CD14-positive monocyte (primary cell): ENCODE measurements around the gene PPIG. TPM values are rescaled to one million over a fixed set of nuclear protein-coding genes. Genes with fewer than 3 reads are reported as not detected.

Experiments
- DNase-seq, 3 donors: peaks; one replicate each; pipeline ENCODE4 v3.0.0-alpha.2; 2011 to 2022
- H2AFZ ChIP-seq: 2 replicates; pipeline ENCODE4 v1.6.0; 2012; ENCODE audit warnings: mild to moderate bottlenecking, low read depth, low read length, inconsistent platforms; ENCODE audit not compliant: insufficient read depth, poor library complexity, severe bottlenecking
- H3K27ac ChIP-seq, 2 donors: 1 replicate in 1 of 2; 2 replicates in 1 of 2; pipeline ENCODE4 v1.5.1; 2012 to 2013; ENCODE audit warnings: low read length in 2 of 2, control low read depth in 1 of 2, inconsistent platforms in 1 of 2, low read depth in 1 of 2, mild to moderate bottlenecking in 1 of 2
- H3K27me3 ChIP-seq, 2 donors: one replicate each; pipeline versions ENCODE4 v1.6.0 to v1.6.1; 2011 to 2013; ENCODE audit warnings: low read length in 2 of 2; ENCODE audit not compliant: control insufficient read depth in 2 of 2, insufficient read depth in 2 of 2
- H3K36me3 ChIP-seq, 2 donors: replicated peaks in 1 of 2; 1 replicate in 1 of 2; 2 replicates in 1 of 2; pipeline versions ENCODE4 v1.5.1 to v1.6.1; 2012 to 2013; ENCODE audit warnings: low read length in 2 of 2, control low read depth in 1 of 2, inconsistent platforms in 1 of 2, mild to moderate bottlenecking in 1 of 2; ENCODE audit not compliant: insufficient read depth in 2 of 2, control insufficient read depth in 1 of 2
- H3K4me1 ChIP-seq, 2 donors: 1 replicate in 1 of 2; 2 replicates in 1 of 2; pipeline versions ENCODE4 v1.5.1 to v1.6.1; 2012 to 2013; ENCODE audit warnings: low read length in 2 of 2, control low read depth in 1 of 2, inconsistent platforms in 1 of 2, mild to moderate bottlenecking in 1 of 2, moderate library complexity in 1 of 2; ENCODE audit not compliant: insufficient read depth in 2 of 2, control insufficient read depth in 1 of 2
- H3K4me2 ChIP-seq: replicated peaks from 2 replicates; pipeline ENCODE3; 2012; ENCODE audit warnings: low read length, moderate library complexity, mild to moderate bottlenecking; ENCODE audit not compliant: poor library complexity, severe bottlenecking; ENCODE audit errors: extremely low read depth
- H3K4me3 ChIP-seq, 3 experiments: fragments of 200-600 bp in 1 of 3; sonication (generic) in 1 of 3; replicated peaks in 1 of 3; 1 replicate in 2 of 3; 2 replicates in 1 of 3; pipeline ENCODE4 v1.5.1; 2011 to 2013; ENCODE audit warnings: low read length in 3 of 3, mild to moderate bottlenecking in 3 of 3, control low read depth in 2 of 3, low read depth in 2 of 3, inconsistent platforms in 1 of 3, moderate library complexity in 1 of 3
- H3K79me2 ChIP-seq: 2 replicates; pipeline ENCODE4 v1.6.0; 2012; ENCODE audit warnings: mild to moderate bottlenecking, control low read depth, inconsistent platforms, low read length, moderate library complexity; ENCODE audit not compliant: insufficient read depth
- H3K9ac ChIP-seq: 2 replicates; pipeline ENCODE4 v1.6.0; 2017; ENCODE audit warnings: low read length, mild to moderate bottlenecking; ENCODE audit not compliant: insufficient read depth, poor library complexity, severe bottlenecking
- H3K9me3 ChIP-seq, 2 donors: replicated peaks in 1 of 2; 1 replicate in 1 of 2; 2 replicates in 1 of 2; pipeline versions ENCODE4 v1.5.1 to v1.6.1; 2012 to 2013; ENCODE audit warnings: low read length in 2 of 2, control low read depth in 1 of 2; ENCODE audit not compliant: control insufficient read depth in 1 of 2, insufficient read depth in 1 of 2
- H4K20me1 ChIP-seq: 2 replicates; pipeline ENCODE4 v1.6.0; 2012; ENCODE audit warnings: mild to moderate bottlenecking, low read length, control low read depth, moderate library complexity; ENCODE audit not compliant: insufficient read depth
- H3K27ac Mint-ChIP-seq, 7 donors: one replicate each; pipeline ENCODE4 v1.8.0; 2020; ENCODE audit warnings: mild to moderate bottlenecking in 7 of 7, mixed read lengths in 7 of 7, moderate library complexity in 6 of 7, inconsistent platforms in 2 of 7
- H3K27me3 Mint-ChIP-seq, 3 donors: one replicate each; pipeline ENCODE4 v1.8.0; 2021 to 2022; ENCODE audit warnings: low read depth in 3 of 3, mild to moderate bottlenecking in 3 of 3, mixed read lengths in 3 of 3, moderate library complexity in 3 of 3, inconsistent platforms in 1 of 3
- H3K36me3 Mint-ChIP-seq, 2 donors: one replicate each; pipeline ENCODE4 v1.8.0; 2020; ENCODE audit warnings: mixed read lengths in 2 of 2, inconsistent platforms in 1 of 2, mild to moderate bottlenecking in 1 of 2
- H3K4me1 Mint-ChIP-seq: one replicate; pipeline ENCODE4 v1.8.0; 2020; ENCODE audit warnings: mild to moderate bottlenecking, mixed read lengths
- H3K4me3 Mint-ChIP-seq, 2 donors: one replicate each; pipeline ENCODE4 v1.8.0; 2020; ENCODE audit warnings: mild to moderate bottlenecking in 2 of 2, mixed read lengths in 2 of 2, moderate library complexity in 1 of 2
- H3K9me3 Mint-ChIP-seq, 7 donors: one replicate each; pipeline ENCODE4 v1.8.0; 2020 to 2022; ENCODE audit warnings: mixed read lengths in 7 of 7, mild to moderate bottlenecking in 6 of 7, moderate library complexity in 6 of 7, inconsistent platforms in 2 of 7
- WGBS: methylation state at CpG from one replicate; pipeline ENCODE4 v1.1.5; 2013; ENCODE audit warnings: missing lambda C conversion rate; ENCODE audit not compliant: insufficient coverage; 5-methylcytosine and 5-hydroxymethylcytosine counted together
- intact Hi-C, 2 donors: fragments of 100-400 bp; cut with micrococcal nuclease; formaldehyde crosslinking; loops; one replicate each; pipeline versions ENCODE4 v1.15.0 to v1.15.1; 2023
- polyA plus RNA-seq, 3 donors: library from polyadenylated mRNA; depleted of rRNA in 1 of 3; unstranded in 2 of 3; stranded (reverse) in 1 of 3; fragments of 300-500 nt in 2 of 3; fragments of >200 nt in 1 of 3; fragmentation: Illumina TruSeq in 2 of 3; gene quantifications; 1 replicate in 2 of 3; 2 replicates in 1 of 3; pipeline ENCODE4 v1.2.3, GENCODE V29; 2012 to 2021
- TF ChIP-seq, protein P1 (sequence below): fragments of 200-600 bp; IDR thresholded peaks from one replicate; pipeline ENCODE4 v1.8.0; 2022; ENCODE audit warnings: antibody characterized with exemption, mild to moderate bottlenecking

PPIG gene
- polyA plus RNA-seq, 3 donors, result 21.0 to 34.4 (median 21.3) TPM

DNA sequence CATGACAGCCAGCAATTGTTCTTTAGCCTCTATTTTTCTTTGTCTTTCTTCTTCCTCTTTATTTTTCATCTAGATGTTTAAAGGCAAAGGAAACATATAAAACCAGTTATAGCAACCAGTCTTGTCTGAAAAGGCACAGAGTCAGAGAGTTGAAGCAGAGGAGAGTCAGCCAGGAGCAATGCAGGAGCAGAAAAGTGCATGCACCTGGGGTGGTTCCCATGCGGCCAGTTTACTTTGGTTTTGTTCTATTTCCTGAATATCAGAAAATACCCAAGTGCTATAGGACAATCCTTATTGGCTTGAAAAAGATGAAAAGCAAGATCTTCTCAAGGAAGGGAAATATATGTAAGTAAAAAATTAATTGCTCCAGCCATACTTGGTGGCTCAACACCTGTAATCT lies 65.1 kb downstream of the PPIG start:
- WGBS, result no CpG with 5 or more reads among the region's 1 CpG
- Histone ChIP-seq H3K9me3 (no peaks in the 10 kb centered on the region), H4K20me1 (no peaks in the 10 kb centered on the region), H3K4me2 (no peak overlapping the region), H3K4me1 (no peaks in the 10 kb centered on the region), H3K27ac (no peak overlapping the region), H3K27me3 (no peaks in the 10 kb centered on the region), H3K79me2 (no peaks in the 10 kb centered on the region), H3K9ac (no peak overlapping the region), H3K4me3 (no peak overlapping the region), H3K36me3 (no peaks in the 10 kb centered on the region), H2AFZ (no peak overlapping the region)
- H3K36me3 Mint-ChIP-seq, result no peaks in the 10 kb centered on the region
- intact Hi-C loops, result no loop called here
- H3K27me3 Mint-ChIP-seq, result peaks cover 0 to 6% (median 4%) of the 10 kb centered on the region in 3 donors
- H3K4me1 Mint-ChIP-seq, result peaks cover 4% of the 10 kb centered on the region
- no peak for DNase-seq
- TF ChIP-seq, protein P1, sequence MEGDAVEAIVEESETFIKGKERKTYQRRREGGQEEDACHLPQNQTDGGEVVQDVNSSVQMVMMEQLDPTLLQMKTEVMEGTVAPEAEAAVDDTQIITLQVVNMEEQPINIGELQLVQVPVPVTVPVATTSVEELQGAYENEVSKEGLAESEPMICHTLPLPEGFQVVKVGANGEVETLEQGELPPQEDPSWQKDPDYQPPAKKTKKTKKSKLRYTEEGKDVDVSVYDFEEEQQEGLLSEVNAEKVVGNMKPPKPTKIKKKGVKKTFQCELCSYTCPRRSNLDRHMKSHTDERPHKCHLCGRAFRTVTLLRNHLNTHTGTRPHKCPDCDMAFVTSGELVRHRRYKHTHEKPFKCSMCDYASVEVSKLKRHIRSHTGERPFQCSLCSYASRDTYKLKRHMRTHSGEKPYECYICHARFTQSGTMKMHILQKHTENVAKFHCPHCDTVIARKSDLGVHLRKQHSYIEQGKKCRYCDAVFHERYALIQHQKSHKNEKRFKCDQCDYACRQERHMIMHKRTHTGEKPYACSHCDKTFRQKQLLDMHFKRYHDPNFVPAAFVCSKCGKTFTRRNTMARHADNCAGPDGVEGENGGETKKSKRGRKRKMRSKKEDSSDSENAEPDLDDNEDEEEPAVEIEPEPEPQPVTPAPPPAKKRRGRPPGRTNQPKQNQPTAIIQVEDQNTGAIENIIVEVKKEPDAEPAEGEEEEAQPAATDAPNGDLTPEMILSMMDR, result no peak
- H3K9me3 Mint-ChIP-seq, result peaks cover 0 to 2% (median 0%) of the 10 kb centered on the region in 7 donors
- no peak overlapping the region for H3K4me3 Mint-ChIP-seq
- H3K27ac Mint-ChIP-seq, result no peak overlapping the region

DNA sequence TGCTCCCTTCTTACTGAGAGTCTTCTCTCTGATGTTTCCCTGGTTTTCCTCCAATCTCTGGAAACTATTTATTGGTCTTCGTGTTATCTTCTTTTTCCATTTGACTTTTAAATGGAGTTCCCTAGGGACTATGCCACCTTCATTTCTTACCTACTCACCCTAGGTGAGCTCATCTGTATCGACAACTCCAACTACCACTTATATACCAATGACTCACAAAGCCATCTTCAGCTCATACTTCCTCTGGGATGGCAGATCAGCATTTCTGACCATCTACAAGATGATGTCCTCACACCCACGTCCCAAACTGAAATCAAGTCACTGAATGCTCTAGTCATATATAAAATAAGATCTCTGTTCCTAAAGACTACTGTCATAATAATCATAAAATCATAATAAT lies 69.5 kb downstream of the PPIG start:
- Mint-ChIP-seq H3K27me3 (peaks cover 2 to 9% (median 6%) of the 10 kb centered on the region in 3 donors), H3K27ac (no peak overlapping the region), H3K4me3 (no peak overlapping the region), H3K9me3 (peaks cover 0 to 3% (median 0%) of the 10 kb centered on the region in 7 donors), H3K4me1 (peaks cover 6% of the 10 kb centered on the region), H3K36me3 (no peaks in the 10 kb centered on the region)
- Histone ChIP-seq H3K9me3 (no peaks in the 10 kb centered on the region), H3K27ac (no peak overlapping the region), H3K36me3 (no peaks in the 10 kb centered on the region), H3K9ac (no peak overlapping the region), H3K79me2 (no peaks in the 10 kb centered on the region), H4K20me1 (no peaks in the 10 kb centered on the region), H3K4me2 (no peak overlapping the region), H3K27me3 (no peaks in the 10 kb centered on the region), H3K4me3 (no peak overlapping the region), H3K4me1 (no peaks in the 10 kb centered on the region), H2AFZ (no peak overlapping the region)
- DNase-seq, result no peak
- intact Hi-C loops, result no loop called here
- 94% methylated on average over 2 of the region's 3 CpGs for WGBS
- TF ChIP-seq, protein P1, result no peak
